SIG-M5 treated with dmso at 0.1 percent for 504 hours (cell line): ENCODE measurements around the gene PFKL.

Experiments
- DNase-seq: peaks from one replicate; lab custom pipeline; 2025; ENCODE audit not compliant: unreplicated experiment; lab: John Stamatoyannopoulos, UW

The PFKL gene

GRCh38 chr21:44374601-44375280 lies 74.9 kb downstream of the PFKL start:
- DNase-seq, result no peak

DNA sequence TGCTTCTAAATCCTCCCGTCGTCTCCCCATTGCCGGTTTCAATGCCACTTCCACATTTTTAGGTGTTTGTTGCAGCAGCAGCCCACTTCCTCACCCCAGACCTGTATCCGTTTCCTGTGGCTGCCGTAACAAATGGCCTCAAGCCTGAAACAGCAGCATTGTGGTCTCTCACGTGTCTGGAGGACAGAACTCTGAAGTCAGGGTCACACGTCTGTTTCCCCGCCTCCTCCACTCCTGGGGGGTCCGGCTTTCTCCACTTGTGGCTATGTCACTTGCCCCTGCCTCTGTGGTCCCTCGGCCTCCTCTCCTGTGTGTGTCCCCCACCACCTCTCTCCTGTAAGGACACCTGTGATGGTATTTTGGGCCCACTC lies 75.4 kb downstream of the PFKL start:
- DNase-seq, result peak; percentile 72

DNA sequence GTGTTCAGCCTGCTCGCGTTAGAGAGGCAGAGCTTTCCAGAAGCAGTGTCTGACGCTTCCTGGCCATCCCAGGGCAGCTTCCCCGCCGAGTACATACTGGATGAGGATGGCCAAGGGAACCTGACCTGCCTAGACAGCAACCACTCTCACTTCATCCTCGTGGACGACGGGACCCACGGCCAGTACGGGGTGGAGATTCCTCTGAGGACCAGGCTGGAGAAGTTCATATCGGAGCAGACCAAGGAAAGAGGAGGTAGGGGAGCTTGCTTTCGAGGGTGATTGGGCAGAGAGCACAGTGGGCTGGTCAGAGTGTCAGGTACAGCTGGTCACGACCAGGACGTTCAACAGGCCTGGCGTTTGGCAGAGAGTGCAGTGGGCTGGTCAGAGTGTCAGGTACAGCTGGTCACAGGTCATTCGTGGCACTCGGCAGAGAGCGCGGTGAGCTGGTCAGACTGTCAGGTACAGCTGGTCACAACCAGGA lies 75.9 kb downstream of the PFKL start:
- DNase-seq, result no peak

GRCh38 chr21:44376606-44377005 lies 76.8 kb downstream of the PFKL start:
- DNase-seq, result no peak
